ENCODE measurements around the gene SCARB1.

SCARB1 gene

DNA sequence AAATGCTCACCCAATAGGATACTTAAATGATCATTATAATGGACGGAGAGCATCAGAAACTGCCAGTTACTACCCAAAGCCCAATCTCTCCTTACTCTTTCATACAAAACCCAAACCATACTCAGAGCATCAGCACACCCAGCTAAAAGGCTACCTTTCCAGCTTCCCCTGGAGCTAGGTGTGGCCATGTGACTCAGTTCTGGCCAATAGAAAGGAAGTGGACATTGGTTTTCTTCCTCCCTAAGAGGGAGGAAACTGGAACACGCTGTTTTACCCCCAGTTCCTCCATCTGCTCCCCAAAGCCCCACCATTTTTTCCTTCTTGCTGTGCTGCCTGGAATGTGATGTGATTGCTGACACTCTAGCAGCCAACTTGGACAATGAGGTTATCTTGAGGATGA is 50.7 kb downstream of the SCARB1 start:
- no CpG with 5 or more reads among the region's 2 CpGs for WGBS (ENCODE audit: extremely low coverage, insufficient coverage, insufficient read length)
- H3K18ac ChIP-seq (ENCODE audit: low read length): no peak overlapping the region

DNA sequence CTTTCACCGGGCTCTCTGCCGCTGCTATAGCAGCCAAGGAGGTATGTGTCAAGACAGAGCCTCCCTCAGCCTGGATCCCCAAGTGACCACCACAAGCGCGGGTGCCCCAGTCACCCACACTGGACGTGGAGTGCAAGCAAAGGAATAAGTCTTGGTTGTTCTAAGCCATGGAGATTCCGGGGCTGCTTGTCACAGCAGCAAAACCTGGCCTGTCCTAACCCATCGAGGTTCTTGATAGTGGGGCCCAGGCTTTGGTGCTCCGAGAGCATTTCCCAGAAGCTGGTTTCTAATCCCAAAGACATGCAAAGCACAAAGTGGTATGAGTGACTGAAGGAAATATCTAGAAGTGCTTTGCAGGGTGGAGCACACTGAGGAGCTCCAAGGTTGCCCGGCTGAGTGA is 51.3 kb downstream of the SCARB1 start:
- H2AK5ac ChIP-seq (ENCODE audit: low read length): no peak overlapping the region
- H3K27ac ChIP-seq (ENCODE audit: low read depth, low read length): no peak overlapping the region
- H3K4me2 ChIP-seq (ENCODE audit: low read length): no peak overlapping the region
- H3K27me3 ChIP-seq (ENCODE audit: insufficient read depth, low read length): no peaks in the 10 kb centered on the region
- no peak overlapping the region for H3K14ac ChIP-seq (ENCODE audit: low read length)
- H3K79me1 ChIP-seq (ENCODE audit: low read length): no peaks in the 10 kb centered on the region
- H3K79me2 ChIP-seq (ENCODE audit: control insufficient read depth, insufficient read depth, low read length, poor library complexity): no peaks in the 10 kb centered on the region
- WGBS (ENCODE audit: extremely low coverage, insufficient coverage, insufficient read length): no CpG with 5 or more reads among the region's 9 CpGs
- no peak overlapping the region for H3K18ac ChIP-seq (ENCODE audit: low read length)
- no peak for DNase-seq
- H2BK120ac ChIP-seq (ENCODE audit: insufficient read depth, low read length, poor library complexity): no peak overlapping the region
- no peak overlapping the region for H3K9ac ChIP-seq (ENCODE audit: low read length)
- no peak overlapping the region for H4K8ac ChIP-seq (ENCODE audit: low read depth, low read length)
- no peak overlapping the region for H4K91ac ChIP-seq (ENCODE audit: low read depth, low read length)
- H3K23ac ChIP-seq (ENCODE audit: low read length): no peak overlapping the region
- peaks cover 4 to 9% of the 10 kb centered on the region in 2 experiments for H3K36me3 ChIP-seq (ENCODE audit: control insufficient read depth in 1 of 2, insufficient read depth in 2 of 2, low read length in 2 of 2)
- no peaks in the 10 kb centered on the region for H3K9me3 ChIP-seq (ENCODE audit: insufficient read depth, low read depth, low read length)
- H4K12ac ChIP-seq (ENCODE audit: low read depth, low read length): no peak overlapping the region
- no peak overlapping the region for H3K4ac ChIP-seq (ENCODE audit: low read depth, low read length)
- no peak overlapping the region for H3K4me3 ChIP-seq (ENCODE audit: low read depth, low read length)
- no peak overlapping the region for H2BK12ac ChIP-seq (ENCODE audit: low read length)
- H2AFZ ChIP-seq (ENCODE audit: insufficient read depth, low read length, poor library complexity): no peak overlapping the region
- H2BK5ac ChIP-seq (ENCODE audit: low read depth, low read length, poor library complexity): no peak overlapping the region
- H3K4me1 ChIP-seq (ENCODE audit: control insufficient read depth in 1 of 2, insufficient read depth in 2 of 2, low read length in 2 of 2): no peaks in the 10 kb centered on the region

More for the DNA sequence above, 50.7 kb downstream of the SCARB1 start:
- Histone ChIP-seq H3K4me2 (ENCODE audit: low read length) (no peak overlapping the region), H2AK5ac (ENCODE audit: low read length) (no peak overlapping the region), H3K36me3 (ENCODE audit: control insufficient read depth in 1 of 2, insufficient read depth in 2 of 2, low read length in 2 of 2) (peaks cover 4 to 9% of the 10 kb centered on the region in 2 experiments), H2BK5ac (ENCODE audit: low read depth, low read length, poor library complexity) (no peak overlapping the region), H3K9ac (ENCODE audit: low read length) (no peak overlapping the region), H3K27me3 (ENCODE audit: insufficient read depth, low read length) (no peaks in the 10 kb centered on the region), H3K23ac (ENCODE audit: low read length) (no peak overlapping the region), H4K91ac (ENCODE audit: low read depth, low read length) (no peak overlapping the region), H2BK12ac (ENCODE audit: low read length) (no peak overlapping the region), H4K12ac (ENCODE audit: low read depth, low read length) (no peak overlapping the region), H3K4me3 (ENCODE audit: low read depth, low read length) (no peak overlapping the region), H3K79me1 (ENCODE audit: low read length) (no peaks in the 10 kb centered on the region), H3K14ac (ENCODE audit: low read length) (no peak overlapping the region), H3K4ac (ENCODE audit: low read depth, low read length) (no peak overlapping the region), H2BK120ac (ENCODE audit: insufficient read depth, low read length, poor library complexity) (no peak overlapping the region), H4K8ac (ENCODE audit: low read depth, low read length) (no peak overlapping the region), H3K79me2 (ENCODE audit: control insufficient read depth, insufficient read depth, low read length, poor library complexity) (no peaks in the 10 kb centered on the region), H2AFZ (ENCODE audit: insufficient read depth, low read length, poor library complexity) (no peak overlapping the region), H3K27ac (ENCODE audit: low read depth, low read length) (no peak overlapping the region), H3K4me1 (ENCODE audit: control insufficient read depth in 1 of 2, insufficient read depth in 2 of 2, low read length in 2 of 2) (no peaks in the 10 kb centered on the region), H3K9me3 (ENCODE audit: insufficient read depth, low read depth, low read length) (no peaks in the 10 kb centered on the region)
- DNase-seq: no peak

DNA sequence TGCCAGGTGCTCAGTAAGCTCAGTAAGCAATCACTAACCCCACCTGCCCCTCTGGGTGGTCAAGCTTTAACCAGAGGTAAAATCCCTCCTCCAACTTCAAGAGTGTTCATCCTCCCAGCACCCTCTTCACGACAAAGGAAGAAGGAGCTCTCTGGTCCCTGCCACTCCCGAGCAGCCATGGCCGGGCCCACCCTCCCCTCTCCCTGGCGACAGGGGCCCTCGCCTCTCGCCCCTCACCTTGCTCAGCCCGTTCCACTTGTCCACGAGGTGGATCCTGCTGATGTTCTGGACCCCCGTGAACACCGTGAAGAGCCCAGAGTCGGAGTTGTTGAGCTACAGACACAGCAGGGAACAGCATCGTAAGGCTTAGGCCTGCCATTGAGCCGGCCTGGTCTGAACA is 52.0 kb downstream of the SCARB1 start:
- H3K4me3 ChIP-seq (ENCODE audit: low read depth, low read length): no peak overlapping the region
- no peak overlapping the region for H4K8ac ChIP-seq (ENCODE audit: low read depth, low read length)
- no peak overlapping the region for H3K14ac ChIP-seq (ENCODE audit: low read length)
- H3K27me3 ChIP-seq (ENCODE audit: insufficient read depth, low read length): no peaks in the 10 kb centered on the region
- H3K79me1 ChIP-seq (ENCODE audit: low read length): no peaks in the 10 kb centered on the region
- no peak overlapping the region for H3K4ac ChIP-seq (ENCODE audit: low read depth, low read length)
- no peak overlapping the region for H3K18ac ChIP-seq (ENCODE audit: low read length)
- H3K79me2 ChIP-seq (ENCODE audit: control insufficient read depth, insufficient read depth, low read length, poor library complexity): no peaks in the 10 kb centered on the region
- H3K4me1 ChIP-seq (ENCODE audit: control insufficient read depth in 1 of 2, insufficient read depth in 2 of 2, low read length in 2 of 2): no peaks in the 10 kb centered on the region
- H4K91ac ChIP-seq (ENCODE audit: low read depth, low read length): no peak overlapping the region
- DNase-seq: no peak
- H4K12ac ChIP-seq (ENCODE audit: low read depth, low read length): no peak overlapping the region
- no peak overlapping the region for H3K9ac ChIP-seq (ENCODE audit: low read length)
- H2BK5ac ChIP-seq (ENCODE audit: low read depth, low read length, poor library complexity): no peak overlapping the region
- H3K4me2 ChIP-seq (ENCODE audit: low read length): no peak overlapping the region
- peaks cover 4 to 9% of the 10 kb centered on the region in 2 experiments for H3K36me3 ChIP-seq (ENCODE audit: control insufficient read depth in 1 of 2, insufficient read depth in 2 of 2, low read length in 2 of 2)
- H2AFZ ChIP-seq (ENCODE audit: insufficient read depth, low read length, poor library complexity): no peak overlapping the region
- H3K23ac ChIP-seq (ENCODE audit: low read length): no peak overlapping the region
- H2AK5ac ChIP-seq (ENCODE audit: low read length): no peak overlapping the region
- WGBS (ENCODE audit: extremely low coverage, insufficient coverage, insufficient read length): no CpG with 5 or more reads among the region's 13 CpGs
- no peak overlapping the region for H2BK12ac ChIP-seq (ENCODE audit: low read length)
- H3K9me3 ChIP-seq (ENCODE audit: insufficient read depth, low read depth, low read length): no peaks in the 10 kb centered on the region
- no peak overlapping the region for H3K27ac ChIP-seq (ENCODE audit: low read depth, low read length)
- H2BK120ac ChIP-seq (ENCODE audit: insufficient read depth, low read length, poor library complexity): no peak overlapping the region

DNA sequence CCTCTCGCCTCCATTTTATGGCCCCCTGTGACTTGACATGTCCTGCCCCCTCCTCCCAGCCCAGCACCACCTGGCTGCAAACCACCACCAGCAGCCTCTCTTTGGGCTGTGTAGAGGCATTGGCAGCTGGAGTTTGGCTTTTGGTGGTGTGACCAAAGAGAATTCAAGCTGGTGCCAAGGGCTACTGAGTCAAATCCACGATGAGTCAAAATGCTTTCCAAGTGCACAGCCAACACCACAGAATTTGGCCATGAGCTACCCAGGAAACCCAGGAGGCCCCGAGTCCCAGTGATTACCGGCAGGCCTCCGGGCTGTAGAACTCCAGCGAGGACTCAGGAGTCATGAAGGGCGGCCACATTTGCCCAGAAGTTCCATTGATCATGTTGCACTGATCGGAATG is 53.8 kb downstream of the SCARB1 start:
- WGBS (ENCODE audit: extremely low coverage, insufficient coverage, insufficient read length): no CpG with 5 or more reads among the region's 8 CpGs
- Histone ChIP-seq H3K14ac (ENCODE audit: low read length) (no peak overlapping the region), H3K27me3 (ENCODE audit: insufficient read depth, low read length) (no peaks in the 10 kb centered on the region), H3K9ac (ENCODE audit: low read length) (no peak overlapping the region), H3K79me2 (ENCODE audit: control insufficient read depth, insufficient read depth, low read length, poor library complexity) (no peaks in the 10 kb centered on the region), H2AK5ac (ENCODE audit: low read length) (no peak overlapping the region), H2AFZ (ENCODE audit: insufficient read depth, low read length, poor library complexity) (no peak overlapping the region), H3K4me1 (ENCODE audit: control insufficient read depth in 1 of 2, insufficient read depth in 2 of 2, low read length in 2 of 2) (no peaks in the 10 kb centered on the region), H2BK120ac (ENCODE audit: insufficient read depth, low read length, poor library complexity) (no peak overlapping the region), H3K36me3 (ENCODE audit: control insufficient read depth in 1 of 2, insufficient read depth in 2 of 2, low read length in 2 of 2) (peaks cover 7 to 9% of the 10 kb centered on the region in 2 experiments), H3K4me3 (ENCODE audit: low read depth, low read length) (no peak overlapping the region), H2BK5ac (ENCODE audit: low read depth, low read length, poor library complexity) (no peak overlapping the region), H3K4ac (ENCODE audit: low read depth, low read length) (no peak overlapping the region), H4K91ac (ENCODE audit: low read depth, low read length) (no peak overlapping the region), H4K8ac (ENCODE audit: low read depth, low read length) (no peak overlapping the region), H3K9me3 (ENCODE audit: insufficient read depth, low read depth, low read length) (peaks cover 2% of the 10 kb centered on the region), H2BK12ac (ENCODE audit: low read length) (no peak overlapping the region), H3K18ac (ENCODE audit: low read length) (no peak overlapping the region), H3K23ac (ENCODE audit: low read length) (no peak overlapping the region), H3K27ac (ENCODE audit: low read depth, low read length) (no peak overlapping the region), H3K4me2 (ENCODE audit: low read length) (no peak overlapping the region), H4K12ac (ENCODE audit: low read depth, low read length) (no peak overlapping the region), H3K79me1 (ENCODE audit: low read length) (no peaks in the 10 kb centered on the region)
- no peak for DNase-seq
